Osteoblast (primary cell): ENCODE measurements around the gene TRAP1. TPM values are rescaled to one million over a fixed set of nuclear protein-coding genes. Genes with fewer than 3 reads are reported as not detected.

Experiments used
- DNase-seq: peaks from one replicate; pipeline ENCODE4 v3.0.0; 2011; ENCODE audit warnings: low spot score, mixed read lengths; ENCODE audit not compliant: insufficient read length; ENCODE audit errors: missing footprints
- H2AFZ ChIP-seq: 2 replicates; pipeline ENCODE4 v1.6.0; 2011; ENCODE audit warnings: mild to moderate bottlenecking, low read length
- H3K27ac ChIP-seq: 2 replicates; pipeline ENCODE4 v1.5.1; 2011; ENCODE audit warnings: mild to moderate bottlenecking, low read depth, low read length, moderate library complexity
- H3K27me3 ChIP-seq: 2 replicates; pipeline ENCODE4 v1.6.0; 2012; ENCODE audit warnings: mild to moderate bottlenecking, control low read depth, inconsistent platforms, low read length, moderate library complexity; ENCODE audit not compliant: insufficient read depth
- H3K36me3 ChIP-seq: 2 replicates; pipeline ENCODE4 v1.5.1; 2011; ENCODE audit warnings: mild to moderate bottlenecking, low read length, control low read depth, moderate library complexity; ENCODE audit not compliant: insufficient read depth
- H3K4me1 ChIP-seq: 2 replicates; pipeline ENCODE4 v1.5.1; 2011; ENCODE audit warnings: mild to moderate bottlenecking, low read length, control low read depth, moderate library complexity; ENCODE audit not compliant: insufficient read depth
- H3K4me2 ChIP-seq: 2 replicates; pipeline ENCODE4 v1.6.0; 2011; ENCODE audit warnings: mild to moderate bottlenecking, low read length; ENCODE audit not compliant: insufficient read depth
- H3K4me3 ChIP-seq: fragments of 200-600 bp; sonication (generic); 3 replicates; pipeline ENCODE4 v1.5.1; 2012; ENCODE audit warnings: mild to moderate bottlenecking, low read length, inconsistent platforms; ENCODE audit not compliant: insufficient read depth
- H3K79me2 ChIP-seq: 2 replicates; pipeline ENCODE4 v1.6.0; 2012; ENCODE audit warnings: mild to moderate bottlenecking, low read length, control low read depth, inconsistent platforms; ENCODE audit not compliant: insufficient read depth
- H3K9me3 ChIP-seq: 2 replicates; pipeline ENCODE4 v1.5.1; 2011; ENCODE audit warnings: low read depth, low read length, control low read depth
- H4K20me1 ChIP-seq: 2 replicates; pipeline ENCODE4 v1.6.0; 2012; ENCODE audit warnings: mild to moderate bottlenecking, low read length, control low read depth; ENCODE audit not compliant: insufficient read depth
- total RNA-seq: library from RNA; depleted of rRNA; stranded (reverse); fragments of >200 nt; gene quantifications from 2 replicates; pipeline ENCODE4 v1.2.3, GENCODE V29; 2012
- TF ChIP-seq, protein P1 (sequence below): IDR thresholded peaks from 2 replicates; pipeline ENCODE4 v1.5.1; 2011; ENCODE audit warnings: mild to moderate bottlenecking, low read depth, low read length, moderate library complexity; ENCODE audit errors: extremely low read depth

Gene TRAP1
- total RNA-seq, 1 donor, result 56.5 TPM

DNA sequence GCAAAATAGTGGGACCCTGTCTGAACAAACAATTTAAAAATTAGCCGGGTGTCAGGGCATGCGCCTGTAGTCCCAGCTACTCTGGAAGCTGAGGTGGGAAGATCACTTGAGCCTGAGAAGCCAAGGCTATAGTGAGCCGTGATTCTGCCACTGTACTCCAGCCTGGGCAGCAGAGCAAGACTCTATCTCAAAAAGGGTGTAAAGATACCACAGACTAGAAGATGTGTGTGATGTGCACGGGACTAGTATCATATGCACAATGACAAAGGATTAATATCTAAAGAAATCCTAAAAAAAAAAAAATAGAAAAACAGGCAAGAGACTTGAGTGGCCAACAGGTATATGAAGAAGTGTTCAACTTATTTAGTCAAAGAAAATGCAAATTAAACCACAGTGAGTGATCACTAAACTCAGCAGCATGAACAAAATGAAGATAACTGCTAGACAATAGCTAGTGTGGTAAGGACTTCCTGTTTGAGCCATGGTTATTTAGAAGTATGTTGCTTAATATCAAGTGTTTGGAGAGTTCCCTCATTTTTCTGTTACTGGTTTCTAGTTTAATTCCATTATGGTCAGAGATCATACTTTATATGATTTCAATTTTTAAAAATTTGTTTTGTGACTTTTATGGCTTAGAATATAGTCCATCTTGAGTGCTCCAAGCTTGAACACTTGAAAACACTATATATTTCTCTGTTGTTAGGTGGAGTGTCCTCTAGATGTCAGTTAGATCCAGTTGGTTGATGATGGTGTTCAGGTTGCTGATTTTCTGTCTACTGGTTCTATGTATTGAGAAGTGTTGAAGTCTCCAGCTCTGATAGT, 91.2 kb downstream of the TRAP1 start:
- Histone ChIP-seq H3K9me3 (no peaks in the 10 kb centered on the region), H4K20me1 (peaks cover 10% of the 10 kb centered on the region), H3K27me3 (no peaks in the 10 kb centered on the region), H2AFZ (no peak overlapping the region), H3K4me2 (no peak overlapping the region), H3K4me3 (no peak overlapping the region), H3K4me1 (no peaks in the 10 kb centered on the region), H3K36me3 (no peaks in the 10 kb centered on the region), H3K79me2 (peaks cover 20% of the 10 kb centered on the region), H3K27ac (no peak overlapping the region)
- no peak for DNase-seq
- TF ChIP-seq, protein P1, sequence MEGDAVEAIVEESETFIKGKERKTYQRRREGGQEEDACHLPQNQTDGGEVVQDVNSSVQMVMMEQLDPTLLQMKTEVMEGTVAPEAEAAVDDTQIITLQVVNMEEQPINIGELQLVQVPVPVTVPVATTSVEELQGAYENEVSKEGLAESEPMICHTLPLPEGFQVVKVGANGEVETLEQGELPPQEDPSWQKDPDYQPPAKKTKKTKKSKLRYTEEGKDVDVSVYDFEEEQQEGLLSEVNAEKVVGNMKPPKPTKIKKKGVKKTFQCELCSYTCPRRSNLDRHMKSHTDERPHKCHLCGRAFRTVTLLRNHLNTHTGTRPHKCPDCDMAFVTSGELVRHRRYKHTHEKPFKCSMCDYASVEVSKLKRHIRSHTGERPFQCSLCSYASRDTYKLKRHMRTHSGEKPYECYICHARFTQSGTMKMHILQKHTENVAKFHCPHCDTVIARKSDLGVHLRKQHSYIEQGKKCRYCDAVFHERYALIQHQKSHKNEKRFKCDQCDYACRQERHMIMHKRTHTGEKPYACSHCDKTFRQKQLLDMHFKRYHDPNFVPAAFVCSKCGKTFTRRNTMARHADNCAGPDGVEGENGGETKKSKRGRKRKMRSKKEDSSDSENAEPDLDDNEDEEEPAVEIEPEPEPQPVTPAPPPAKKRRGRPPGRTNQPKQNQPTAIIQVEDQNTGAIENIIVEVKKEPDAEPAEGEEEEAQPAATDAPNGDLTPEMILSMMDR, result no peak

DNA sequence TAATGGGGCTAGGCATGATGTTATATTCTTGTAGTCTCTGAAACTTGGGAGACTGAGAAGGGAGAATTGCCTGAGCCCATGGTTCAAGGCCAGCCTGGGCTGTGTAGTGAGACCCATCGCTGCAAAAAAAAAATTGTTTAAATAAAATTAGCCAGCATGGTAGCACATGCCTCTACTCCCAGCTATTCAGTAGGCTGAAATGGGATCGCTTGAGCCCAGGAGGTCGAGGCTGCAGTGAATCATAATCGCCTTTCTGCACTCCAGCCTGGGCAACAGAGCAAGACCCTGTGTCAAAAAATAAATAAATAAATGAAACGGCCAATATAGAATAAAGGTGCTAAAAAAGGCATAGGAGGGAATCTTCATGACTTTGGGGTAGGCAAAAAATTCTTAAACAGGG, 92.0 kb downstream of the TRAP1 start:
- Histone ChIP-seq H3K27me3 (no peaks in the 10 kb centered on the region), H3K27ac (no peak overlapping the region), H3K79me2 (peaks cover 21% of the 10 kb centered on the region), H3K36me3 (no peaks in the 10 kb centered on the region), H3K4me2 (no peak overlapping the region), H3K4me3 (no peak overlapping the region), H3K4me1 (no peaks in the 10 kb centered on the region), H2AFZ (no peak overlapping the region), H4K20me1 (peaks cover 10% of the 10 kb centered on the region), H3K9me3 (no peaks in the 10 kb centered on the region)
- TF ChIP-seq, protein P1, result no peak
- DNase-seq, result no peak

GRCh38 chr16:3623642-3624041, 93.7 kb downstream of the TRAP1 start:
- no peak overlapping the region for H3K4me3 ChIP-seq
- no peaks in the 10 kb centered on the region for H3K36me3 ChIP-seq
- H3K4me1 ChIP-seq, result no peaks in the 10 kb centered on the region
- H3K27me3 ChIP-seq, result no peaks in the 10 kb centered on the region
- peaks cover 16% of the 10 kb centered on the region for H3K79me2 ChIP-seq
- H2AFZ ChIP-seq, result no peak overlapping the region
- TF ChIP-seq, protein P1, result no peak
- H3K4me2 ChIP-seq, result no peak overlapping the region
- no peak overlapping the region for H3K27ac ChIP-seq
- peaks cover 6% of the 10 kb centered on the region for H4K20me1 ChIP-seq
- no peaks in the 10 kb centered on the region for H3K9me3 ChIP-seq
- DNase-seq, result no peak

- no peak for DNase-seq
- Histone ChIP-seq H3K27ac (no peak overlapping the region), H3K4me1 (no peaks in the 10 kb centered on the region), H3K79me2 (peaks cover 44% of the 10 kb centered on the region), H3K27me3 (no peaks in the 10 kb centered on the region), H2AFZ (no peak overlapping the region), H3K4me3 (no peak overlapping the region), H3K36me3 (peaks cover 3% of the 10 kb centered on the region), H3K9me3 (no peaks in the 10 kb centered on the region), H4K20me1 (peaks cover 6% of the 10 kb centered on the region), H3K4me2 (no peak overlapping the region)
- TF ChIP-seq, protein P1, result no peak
These were observed 98.6 kb downstream of the TRAP1 start for GRCh38 chr16:3618769-3619141.
